DND-41 (cell line): ENCODE data around the gene SLC25A5.
"Not testable (repeated sequence)": the region's sequence is repeated elsewhere in the genome, so short reads cannot be mapped to it uniquely, and the experiment has no call there.

Experiments used
- ATAC-seq: fragments of 200-7000 bp; cut with Tn5 transposase; 3 replicates; pipeline ENCODE4 v1.9.1; 2021; ENCODE audit warnings: low read depth; ENCODE audit not compliant: insufficient read depth
- DNase-seq: peaks from one replicate; pipeline ENCODE4 v3.0.0-alpha.2; 2020
- H2AFZ ChIP-seq: 2 replicates; pipeline ENCODE4 v1.6.0; 2012; ENCODE audit warnings: low read depth, low read length
- H3K27ac ChIP-seq: 2 replicates; pipeline ENCODE4 v1.5.1; 2012; ENCODE audit warnings: low read length, inconsistent platforms
- H3K27me3 ChIP-seq: fragments of 200-600 bp; sonication (generic); 2 replicates; pipeline ENCODE4 v1.6.0; 2012; ENCODE audit warnings: low read length, mild to moderate bottlenecking, inconsistent platforms; ENCODE audit not compliant: insufficient read depth, poor library complexity
- H3K36me3 ChIP-seq: 2 replicates; pipeline ENCODE4 v1.5.1; 2012; ENCODE audit warnings: low read length, inconsistent platforms; ENCODE audit not compliant: insufficient read depth
- H3K4me1 ChIP-seq: 2 replicates; pipeline ENCODE4 v1.5.1; 2012; ENCODE audit warnings: mild to moderate bottlenecking, low read length; ENCODE audit not compliant: insufficient read depth
- H3K4me2 ChIP-seq: 2 replicates; pipeline ENCODE4 v1.6.0; 2012; ENCODE audit warnings: mild to moderate bottlenecking, moderate library complexity, low read length, inconsistent platforms; ENCODE audit not compliant: insufficient read depth
- H3K4me3 ChIP-seq, 2 experiments: fragments of 200-600 bp in 1 of 2; shearing (Covaris generic) in 1 of 2; 2 replicates each; pipeline ENCODE4 v1.5.1; 2012 to 2016; ENCODE audit warnings: inconsistent platforms in 2 of 2, low read length in 2 of 2, mild to moderate bottlenecking in 2 of 2, low read depth in 1 of 2, moderate library complexity in 1 of 2
- H3K79me2 ChIP-seq: 2 replicates; pipeline ENCODE4 v1.6.0; 2012; ENCODE audit warnings: low read length, inconsistent platforms; ENCODE audit not compliant: insufficient read depth
- H3K9ac ChIP-seq: 2 replicates; pipeline ENCODE4 v1.6.0; 2012; ENCODE audit warnings: low read depth, mild to moderate bottlenecking, inconsistent platforms, low read length, moderate library complexity
- H3K9me3 ChIP-seq: 2 replicates; pipeline ENCODE4 v1.5.1; 2012; ENCODE audit warnings: low read length, moderate library complexity, mild to moderate bottlenecking, inconsistent platforms; ENCODE audit not compliant: insufficient read depth, severe bottlenecking
- H4K20me1 ChIP-seq: 2 replicates; pipeline ENCODE4 v1.6.0; 2012; ENCODE audit warnings: low read length; ENCODE audit not compliant: insufficient read depth
- CTCF ChIP-seq: IDR thresholded peaks from 2 replicates; pipeline ENCODE4 v1.5.1; 2012; ENCODE audit warnings: borderline replicate concordance, low read length, moderate library complexity, mild to moderate bottlenecking; ENCODE audit not compliant: poor library complexity, severe bottlenecking; ENCODE audit errors: extremely low read depth
- EZH2 ChIP-seq: IDR thresholded peaks from 3 replicates; pipeline ENCODE4 v1.6.1; 2012; ENCODE audit warnings: borderline replicate concordance, low read depth, mild to moderate bottlenecking, moderate library complexity, low read length, inconsistent platforms; ENCODE audit not compliant: severe bottlenecking

The SLC25A5 gene

GRCh38 chrX:119488749-119489148, 20.5 kb downstream of the SLC25A5 start:
- Histone ChIP-seq H3K9ac (no peak overlapping the region), H3K4me3 (no peak overlapping the region), H3K9me3 (no peaks in the 10 kb centered on the region), H3K36me3 (no peaks in the 10 kb centered on the region), H3K79me2 (no peaks in the 10 kb centered on the region), H3K27me3 (no peaks in the 10 kb centered on the region), H3K27ac (no peak overlapping the region), H2AFZ (no peak overlapping the region), H3K4me2 (no peak overlapping the region), H4K20me1 (no peaks in the 10 kb centered on the region), H3K4me1 (no peaks in the 10 kb centered on the region)
- ATAC-seq (no peak; the same call in 2 of the 3 replicates), DNase-seq (peak; percentile 44)
- no peak for TF ChIP-seq EZH2
- TF ChIP-seq CTCF, result peak; percentile 63

GRCh38 chrX:119489212-119490074, 21.2 kb downstream of the SLC25A5 start:
- Histone ChIP-seq H2AFZ (no peak overlapping the region), H4K20me1 (no peaks in the 10 kb centered on the region), H3K4me3 (no peak overlapping the region), H3K4me2 (no peak overlapping the region), H3K9ac (no peak overlapping the region), H3K27me3 (no peaks in the 10 kb centered on the region), H3K36me3 (no peaks in the 10 kb centered on the region), H3K79me2 (no peaks in the 10 kb centered on the region), H3K9me3 (no peaks in the 10 kb centered on the region), H3K27ac (no peak overlapping the region), H3K4me1 (no peaks in the 10 kb centered on the region)
- TF ChIP-seq CTCF (no peak), EZH2 (no peak)
- no peak for DNase-seq
- no peak for ATAC-seq

- Histone ChIP-seq H4K20me1 (no peaks in the 10 kb centered on the region), H3K36me3 (no peaks in the 10 kb centered on the region), H3K27me3 (no peaks in the 10 kb centered on the region), H3K4me1 (no peaks in the 10 kb centered on the region), H3K79me2 (no peaks in the 10 kb centered on the region), H3K27ac (no peak overlapping the region), H2AFZ (no peak overlapping the region), H3K4me3 (no peak overlapping the region), H3K9me3 (no peaks in the 10 kb centered on the region), H3K9ac (no peak overlapping the region), H3K4me2 (no peak overlapping the region)
- TF ChIP-seq EZH2, result no peak
- no peak for TF ChIP-seq CTCF
- ATAC-seq (no peak), DNase-seq (no peak)
Observed at GRCh38 chrX:119492463-119492862, 24.2 kb downstream of the SLC25A5 start.

GRCh38 chrX:119493851-119494495, 25.7 kb downstream of the SLC25A5 start:
- not testable (repeated sequence) for H3K79me2 ChIP-seq, H2AFZ ChIP-seq, H4K20me1 ChIP-seq, H3K36me3 ChIP-seq, H3K27ac ChIP-seq, H3K4me2 ChIP-seq, H3K4me1 ChIP-seq, H3K27me3 ChIP-seq, H3K9me3 ChIP-seq, H3K4me3 ChIP-seq, ATAC-seq, H3K9ac ChIP-seq, DNase-seq
